ENCODE data around the gene NFIB. TPM values are rescaled to one million over a fixed set of nuclear protein-coding genes. Genes with fewer than 3 reads are reported as not detected.

NFIB gene
- total RNA-seq, 1 experiment from 2014 or later, result 18.6 TPM

DNA sequence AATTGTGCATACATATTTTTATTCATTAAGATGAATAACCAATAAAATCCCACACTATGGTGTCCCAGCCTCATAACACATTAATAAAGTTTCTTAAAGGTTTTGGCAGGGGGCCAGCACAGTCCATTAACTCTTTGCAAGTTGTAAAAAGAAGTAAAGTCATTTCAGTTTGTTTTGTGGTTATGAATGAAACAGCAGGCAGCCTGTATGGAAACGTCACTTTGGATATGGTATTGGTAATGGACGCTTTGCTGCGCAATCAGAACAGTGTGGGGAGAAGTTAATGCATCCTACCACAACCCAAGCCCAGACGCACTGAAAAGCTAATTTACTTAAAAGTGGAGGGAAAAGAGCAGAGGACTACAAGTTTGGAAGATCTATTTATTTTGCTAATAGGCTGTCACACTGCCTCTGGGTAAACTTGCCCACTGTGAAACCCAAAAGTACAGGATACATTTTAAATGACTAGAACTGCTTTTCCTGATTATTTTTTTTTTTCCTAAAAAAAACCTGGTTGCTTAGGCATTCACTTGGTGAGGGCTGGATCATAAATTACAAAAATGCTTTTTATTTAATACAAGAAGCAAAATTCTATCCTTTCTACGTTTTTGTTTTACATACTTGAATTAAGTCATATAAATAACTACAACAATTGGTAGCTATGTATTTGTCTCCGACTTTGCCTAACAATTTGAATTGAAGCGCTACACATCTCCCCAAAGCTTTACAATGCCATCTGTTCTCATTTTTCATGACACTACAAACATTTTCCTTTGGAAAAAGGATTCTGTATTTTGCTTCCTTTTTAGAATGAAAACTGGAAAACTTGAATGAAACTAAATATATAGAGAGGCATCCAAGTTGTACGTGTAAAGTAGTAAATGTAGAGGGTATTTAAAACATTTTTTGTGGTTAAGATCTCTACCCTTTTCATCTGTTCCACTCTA lies 104.3 kb downstream of the NFIB start:
- H3K4me3 ChIP-seq (ENCODE audit: low read length), result peak overlapping the region; percentile 54
- peak overlapping the region; percentile 41 for H3K9ac ChIP-seq (ENCODE audit: low read length)
- no TSS peak for BruUV-seq (replicated peaks)
- ChIA-PET POLR2A (ENCODE audit: unreplicated experiment) (no interaction called here), CTCF (no interaction called here)
- no peaks in the 10 kb centered on the region for H3K36me3 ChIP-seq (ENCODE audit: low read depth, low read length)
- H3F3A ChIP-seq (ENCODE audit: low read length, unreplicated experiment), result no peaks in the 10 kb centered on the region
- H3K79me2 ChIP-seq (ENCODE audit: low read length), result peaks cover 86% of the 10 kb centered on the region
- peak overlapping the region; percentile 79 for H3K4me2 ChIP-seq (ENCODE audit: low read length)
- no peaks in the 10 kb centered on the region for H4K20me1 ChIP-seq (ENCODE audit: low read length)
- no peaks in the 10 kb centered on the region for H3K9me3 ChIP-seq (ENCODE audit: low read length)
- DNase-seq, result peak; percentile 66
- intact Hi-C loops (cut with micrococcal nuclease), result loop anchor here (2.0 to 5.0 kb wide), 2 partner anchors 31 to 113 kb away; no protein-coding TSS in a partner anchor
- no peak overlapping the region for H2AFZ ChIP-seq (ENCODE audit: low read length)
- peak; percentile 37; the same call in 1 of the 2 replicates for ATAC-seq
- H3K4me1 ChIP-seq (ENCODE audit: insufficient read depth, low read length), result peaks cover 84% of the 10 kb centered on the region
- TF ChIP-seq EZH2phosphoT487 (IDR thresholded peaks at IDR 0.05; ENCODE audit: borderline replicate concordance, low read length), result no peak
- TF ChIP-seq EZH2 (IDR thresholded peaks at IDR 0.05; ENCODE audit: low read length, unreplicated experiment), result no peak
- TF ChIP-seq, protein P1, sequence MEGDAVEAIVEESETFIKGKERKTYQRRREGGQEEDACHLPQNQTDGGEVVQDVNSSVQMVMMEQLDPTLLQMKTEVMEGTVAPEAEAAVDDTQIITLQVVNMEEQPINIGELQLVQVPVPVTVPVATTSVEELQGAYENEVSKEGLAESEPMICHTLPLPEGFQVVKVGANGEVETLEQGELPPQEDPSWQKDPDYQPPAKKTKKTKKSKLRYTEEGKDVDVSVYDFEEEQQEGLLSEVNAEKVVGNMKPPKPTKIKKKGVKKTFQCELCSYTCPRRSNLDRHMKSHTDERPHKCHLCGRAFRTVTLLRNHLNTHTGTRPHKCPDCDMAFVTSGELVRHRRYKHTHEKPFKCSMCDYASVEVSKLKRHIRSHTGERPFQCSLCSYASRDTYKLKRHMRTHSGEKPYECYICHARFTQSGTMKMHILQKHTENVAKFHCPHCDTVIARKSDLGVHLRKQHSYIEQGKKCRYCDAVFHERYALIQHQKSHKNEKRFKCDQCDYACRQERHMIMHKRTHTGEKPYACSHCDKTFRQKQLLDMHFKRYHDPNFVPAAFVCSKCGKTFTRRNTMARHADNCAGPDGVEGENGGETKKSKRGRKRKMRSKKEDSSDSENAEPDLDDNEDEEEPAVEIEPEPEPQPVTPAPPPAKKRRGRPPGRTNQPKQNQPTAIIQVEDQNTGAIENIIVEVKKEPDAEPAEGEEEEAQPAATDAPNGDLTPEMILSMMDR (conservative IDR thresholded peaks at IDR 0.05; ENCODE audit: low read depth, low read length), result no peak
- H3K27me3 ChIP-seq (ENCODE audit: low read length), result no peaks in the 10 kb centered on the region
- peak overlapping the region; percentile 75 for H3K27ac ChIP-seq (ENCODE audit: low read length)
- H3K9me2 ChIP-seq (replicated peaks; ENCODE audit: low read length), result no peaks in the 10 kb centered on the region

DNA sequence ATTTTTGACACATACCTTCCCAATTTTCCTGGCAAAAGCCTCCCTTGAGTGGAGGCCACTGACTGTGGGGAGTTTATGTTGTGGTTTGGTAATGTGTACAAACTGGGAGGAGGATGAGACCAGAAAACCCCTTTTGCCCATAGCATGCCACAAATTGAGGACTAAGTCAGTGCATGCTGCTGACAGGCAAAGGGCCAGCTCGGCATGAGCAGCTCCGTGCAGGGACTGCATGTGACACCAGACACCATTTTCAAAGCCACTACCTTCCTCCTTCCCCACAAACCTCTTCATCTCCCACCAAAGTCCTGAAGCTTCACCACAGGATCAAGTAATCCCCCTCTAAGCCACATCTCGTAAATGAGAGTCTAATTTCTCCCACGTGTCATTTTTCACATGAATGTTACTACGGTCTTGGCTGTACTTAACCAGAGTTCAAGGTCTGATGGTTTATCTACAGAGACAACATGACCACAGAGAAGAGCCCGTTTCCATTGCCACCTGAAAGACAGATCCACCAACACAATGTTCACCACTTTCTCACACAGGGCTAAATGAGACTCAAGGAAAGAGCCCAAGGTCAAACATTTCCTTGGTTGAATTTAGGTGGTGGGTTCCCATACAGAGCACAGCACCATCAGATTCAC lies 106.5 kb downstream of the NFIB start:
- no peak for DNase-seq
- Histone ChIP-seq H3K79me2 (ENCODE audit: low read length) (peaks cover 86% of the 10 kb centered on the region), H3K4me1 (ENCODE audit: insufficient read depth, low read length) (peaks cover 72% of the 10 kb centered on the region), H3K36me3 (ENCODE audit: low read depth, low read length) (no peaks in the 10 kb centered on the region), H4K20me1 (ENCODE audit: low read length) (no peaks in the 10 kb centered on the region), H3K9ac (ENCODE audit: low read length) (no peak overlapping the region), H3K9me2 (replicated peaks; ENCODE audit: low read length) (no peaks in the 10 kb centered on the region), H3K9me3 (ENCODE audit: low read length) (no peaks in the 10 kb centered on the region), H3K4me3 (ENCODE audit: low read length) (no peak overlapping the region), H3K27me3 (ENCODE audit: low read length) (no peaks in the 10 kb centered on the region), H3K27ac (ENCODE audit: low read length) (no peak overlapping the region), H3F3A (ENCODE audit: low read length, unreplicated experiment) (no peaks in the 10 kb centered on the region), H2AFZ (ENCODE audit: low read length) (no peak overlapping the region), H3K4me2 (ENCODE audit: low read length) (no peak overlapping the region)
- TF ChIP-seq, protein P1 (conservative IDR thresholded peaks at IDR 0.05; ENCODE audit: low read depth, low read length), result no peak
- no peak for TF ChIP-seq EZH2 (IDR thresholded peaks at IDR 0.05; ENCODE audit: low read length, unreplicated experiment)
- TF ChIP-seq EZH2phosphoT487 (IDR thresholded peaks at IDR 0.05; ENCODE audit: borderline replicate concordance, low read length), result no peak
- no peak for ATAC-seq
- ChIA-PET CTCF (interaction anchor here (0.7 kb wide), 1 partner anchor 317 kb away, joined by 3 read pairs; no protein-coding TSS in a partner anchor), POLR2A (ENCODE audit: unreplicated experiment) (no interaction called here)
- no TSS peak for BruUV-seq (replicated peaks)
- intact Hi-C loops (cut with micrococcal nuclease), result loop anchor here (5.0 kb wide), 1 partner anchor 115 kb away; no protein-coding TSS in a partner anchor

All from PC-3 (cell line).